ENCODE data around the gene C6orf120. TPM values are rescaled to one million over a fixed set of nuclear protein-coding genes. Genes with fewer than 3 reads are reported as not detected.

The C6orf120 gene
- total and polyA plus RNA-seq, 2 of the 13 experiments (the other 11 are each of a cell fraction or from before 2014, with no cell fraction given) = 21.7 to 29.9 TPM

GRCh38 chr6:169724494-169725124, 22.7 kb downstream of the C6orf120 start, which contains the start of gene PHF10 (continued):
- TF ChIP-seq THRA (CRISPR knock-in tag; IDR thresholded peaks at IDR 0.05; ENCODE audit: borderline replicate concordance) (no peak; the same call in 1 of the 2 replicates), NR2F1 (CRISPR knock-in tag; IDR thresholded peaks at IDR 0.05) (no peak), KLF12 (CRISPR knock-in tag; IDR thresholded peaks at IDR 0.05; ENCODE audit: borderline replicate concordance) (no peak), NFE2 (CRISPR knock-in tag; IDR thresholded peaks at IDR 0.05) (no peak), MTERF4 (CRISPR knock-in tag; IDR thresholded peaks at IDR 0.05) (peak; percentile 97), SP2 (CRISPR knock-in tag; IDR thresholded peaks at IDR 0.05) (no peak; the same call in 1 of the 2 replicates), ZNF609 (CRISPR knock-in tag; IDR thresholded peaks at IDR 0.05; ENCODE audit: borderline replicate concordance) (no peak), ZNF513 (CRISPR knock-in tag; conservative IDR thresholded peaks at IDR 0.05) (no peak), SNAPC4 (CRISPR knock-in tag; IDR thresholded peaks at IDR 0.05) (peak; percentile 89; the same call in 1 of the 2 replicates), SYNCRIP (IDR thresholded peaks at IDR 0.05; ENCODE audit: insufficient read depth, low read depth, low read length) (no peak), ZNF20 (CRISPR knock-in tag; IDR thresholded peaks at IDR 0.05) (peak; percentile 90; the same call in 1 of the 2 replicates)
